IPS-18a (cell line): Measurements from ENCODE around the gene LAMA2.

Source experiments
- H3K27ac ChIP-seq: one replicate; pipeline ENCODE4 v1.5.1; 2013; ENCODE audit warnings: low read length
- H3K27me3 ChIP-seq: one replicate; pipeline ENCODE4 v1.6.1; 2013; ENCODE audit warnings: mild to moderate bottlenecking, low read length; ENCODE audit not compliant: control insufficient read depth, insufficient read depth
- H3K36me3 ChIP-seq: one replicate; pipeline ENCODE4 v1.6.1; 2013; ENCODE audit warnings: low read depth, low read length; ENCODE audit not compliant: control insufficient read depth
- H3K4me1 ChIP-seq: one replicate; pipeline ENCODE4 v1.6.1; 2013; ENCODE audit warnings: low read depth, low read length; ENCODE audit not compliant: control insufficient read depth
- H3K4me3 ChIP-seq: one replicate; pipeline ENCODE4 v1.5.1; 2013; ENCODE audit warnings: low read length
- H3K9ac ChIP-seq: one replicate; pipeline ENCODE4 v1.6.1; 2013; ENCODE audit warnings: mild to moderate bottlenecking, low read length, moderate library complexity
- H3K9me3 ChIP-seq: one replicate; pipeline ENCODE4 v1.6.1; 2013; ENCODE audit warnings: low read depth, low read length; ENCODE audit not compliant: control insufficient read depth

The LAMA2 gene

DNA sequence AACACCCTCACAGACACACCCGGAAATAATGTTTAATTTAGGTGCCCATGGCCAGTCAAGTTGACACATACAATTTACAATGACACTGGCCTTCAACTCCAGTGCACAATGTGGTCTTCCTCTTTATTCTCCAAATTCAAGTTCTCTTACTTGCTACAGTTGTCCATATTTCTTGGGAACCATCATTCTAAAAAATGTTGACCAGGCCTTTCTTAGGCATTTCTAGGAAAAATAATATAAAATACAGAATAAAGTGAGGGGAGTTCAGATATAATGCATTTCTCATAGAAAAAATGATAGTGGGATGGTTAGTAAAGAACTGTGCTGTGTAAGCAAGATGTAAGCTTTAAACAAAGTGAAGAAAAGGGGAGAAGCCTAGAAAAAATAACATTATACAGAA is 528.2 kb downstream of the LAMA2 start:
- Histone ChIP-seq H3K9me3 (no peaks in the 10 kb centered on the region), H3K9ac (no peak overlapping the region), H3K36me3 (no peaks in the 10 kb centered on the region), H3K27ac (no peak overlapping the region), H3K4me1 (no peaks in the 10 kb centered on the region), H3K27me3 (no peaks in the 10 kb centered on the region), H3K4me3 (no peak overlapping the region)

DNA sequence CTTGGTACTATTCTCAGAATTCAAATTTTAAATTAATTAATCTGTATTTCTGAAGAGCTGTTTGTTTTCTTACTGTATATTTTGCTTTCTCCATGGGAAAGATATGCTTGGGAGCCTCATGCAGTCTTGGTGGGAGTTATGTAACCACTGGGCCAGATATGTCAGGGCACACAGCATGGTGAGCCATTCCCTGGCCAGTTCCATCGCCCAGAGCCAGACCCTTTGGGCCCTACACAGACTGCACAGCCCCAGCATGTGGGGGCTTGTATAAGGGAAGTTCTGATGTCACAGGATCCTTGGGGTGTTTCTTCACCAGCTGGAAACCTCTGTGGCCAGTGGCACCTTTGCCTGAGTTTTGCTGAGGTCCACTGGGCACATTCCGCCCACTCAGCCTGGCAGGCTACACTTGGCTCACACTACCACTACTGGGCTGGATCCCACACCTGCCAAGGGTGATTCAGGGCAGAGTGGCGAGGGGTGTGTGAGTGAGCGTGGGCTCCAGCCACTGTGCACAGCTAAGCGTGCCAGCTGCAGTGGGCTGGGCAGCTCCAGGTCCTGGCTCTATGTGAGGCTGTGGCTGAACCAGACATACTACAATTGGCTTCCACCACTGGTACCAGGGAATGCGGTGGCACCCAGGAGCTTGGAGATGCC is 533.5 kb downstream of the LAMA2 start:
- no peaks in the 10 kb centered on the region for H3K27me3 ChIP-seq
- H3K4me1 ChIP-seq: no peaks in the 10 kb centered on the region
- H3K4me3 ChIP-seq: no peak overlapping the region
- H3K9me3 ChIP-seq: no peaks in the 10 kb centered on the region
- H3K36me3 ChIP-seq: no peaks in the 10 kb centered on the region
- H3K27ac ChIP-seq: no peak overlapping the region
- no peak overlapping the region for H3K9ac ChIP-seq

DNA sequence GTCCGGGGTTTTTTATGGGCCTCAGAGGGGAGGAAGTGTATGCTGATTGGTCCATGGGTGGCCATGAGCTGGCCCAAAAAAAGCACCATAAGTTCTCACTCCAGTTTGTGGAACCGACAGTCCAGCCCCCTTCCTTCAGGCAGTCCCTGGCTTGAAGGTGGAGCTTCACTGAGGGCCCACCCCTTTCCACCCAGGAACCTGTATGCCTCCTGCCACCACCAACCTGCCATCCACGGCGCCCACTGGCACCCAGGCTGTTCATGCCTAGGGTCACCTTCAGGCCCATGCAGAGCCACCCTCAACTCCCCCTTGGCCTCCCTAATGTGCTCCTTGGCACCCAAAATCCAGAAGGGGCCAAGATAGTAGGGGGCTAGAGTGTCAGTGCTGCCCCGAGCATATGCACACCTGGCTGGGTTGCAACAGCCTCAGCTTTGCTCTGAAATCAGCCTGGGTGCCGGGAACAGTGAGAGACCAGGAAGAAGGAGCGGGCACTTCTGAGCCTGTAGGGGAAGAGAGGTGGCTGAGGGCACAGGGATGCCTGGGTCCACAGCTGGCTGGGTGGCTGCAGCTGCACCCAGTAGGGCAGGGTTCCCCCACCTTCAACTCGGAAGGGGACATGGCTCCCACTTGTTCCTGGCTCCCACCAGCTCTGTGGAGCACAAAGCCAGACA is 534.6 kb downstream of the LAMA2 start:
- Histone ChIP-seq H3K27ac (no peak overlapping the region), H3K9me3 (no peaks in the 10 kb centered on the region), H3K36me3 (no peaks in the 10 kb centered on the region), H3K4me1 (no peaks in the 10 kb centered on the region), H3K9ac (no peak overlapping the region), H3K27me3 (no peaks in the 10 kb centered on the region), H3K4me3 (no peak overlapping the region)

DNA sequence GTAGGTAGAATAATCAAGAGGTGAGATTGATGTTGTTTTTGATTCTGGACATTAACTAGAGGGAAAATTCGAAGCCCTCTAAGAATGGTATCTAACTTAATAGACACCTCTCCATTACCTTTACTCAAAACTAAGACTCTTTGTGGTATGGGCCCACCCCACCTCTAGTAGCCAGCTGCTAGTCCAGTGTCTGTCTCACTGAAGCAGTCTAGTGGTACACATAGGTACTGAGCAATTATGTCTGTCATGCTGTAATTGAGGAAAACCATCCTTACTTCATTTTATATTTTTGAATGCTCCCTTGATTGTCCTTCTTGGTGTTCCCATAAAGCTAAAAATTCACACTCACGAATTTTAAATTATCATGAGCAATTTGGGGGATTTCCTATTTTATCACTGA is 536.4 kb downstream of the LAMA2 start:
- Histone ChIP-seq H3K9me3 (no peaks in the 10 kb centered on the region), H3K27me3 (no peaks in the 10 kb centered on the region), H3K4me1 (no peaks in the 10 kb centered on the region), H3K27ac (no peak overlapping the region), H3K36me3 (no peaks in the 10 kb centered on the region), H3K4me3 (no peak overlapping the region), H3K9ac (no peak overlapping the region)

DNA sequence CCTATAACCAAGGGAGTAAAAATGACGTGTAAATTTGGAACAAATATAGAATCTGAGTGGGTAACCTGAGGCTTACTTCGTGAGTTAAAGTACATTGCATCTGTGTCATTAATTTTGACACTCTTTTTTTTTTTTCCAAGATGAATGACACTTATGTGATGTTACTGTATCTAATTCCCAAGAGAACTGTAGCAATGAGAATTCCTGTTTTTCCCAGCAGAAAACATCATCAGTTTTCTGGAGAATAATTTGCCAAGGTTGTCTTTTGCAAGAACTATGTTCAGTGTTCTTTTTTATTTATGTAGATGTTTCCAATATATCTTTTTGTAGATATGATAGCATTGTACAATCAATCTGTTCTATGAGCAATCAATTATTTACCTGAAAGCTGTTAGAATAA is 543.4 kb downstream of the LAMA2 start:
- Histone ChIP-seq H3K27ac (no peak overlapping the region), H3K4me1 (no peaks in the 10 kb centered on the region), H3K9ac (no peak overlapping the region), H3K9me3 (no peaks in the 10 kb centered on the region), H3K4me3 (no peak overlapping the region), H3K36me3 (no peaks in the 10 kb centered on the region), H3K27me3 (no peaks in the 10 kb centered on the region)

DNA sequence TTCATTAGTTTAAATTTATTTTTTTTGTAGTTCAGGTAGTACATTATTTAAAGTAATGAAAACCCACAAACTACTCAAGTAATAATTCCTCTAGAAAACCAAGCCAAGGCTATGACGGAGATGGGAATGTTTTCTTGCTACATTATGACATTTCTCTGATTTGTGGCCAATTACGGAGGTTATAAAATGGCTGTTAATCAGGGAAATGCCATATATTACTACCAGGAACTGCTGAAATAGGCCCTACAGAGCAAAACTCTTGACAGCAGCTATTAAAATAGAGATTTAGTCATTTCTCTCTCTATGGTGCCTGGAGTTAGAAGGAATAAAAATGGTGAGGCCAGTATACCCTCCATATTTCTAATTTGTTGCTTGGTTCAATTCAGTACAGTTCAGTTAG is 547.0 kb downstream of the LAMA2 start:
- no peak overlapping the region for H3K27ac ChIP-seq
- no peak overlapping the region for H3K4me3 ChIP-seq
- H3K9me3 ChIP-seq: no peaks in the 10 kb centered on the region
- no peaks in the 10 kb centered on the region for H3K4me1 ChIP-seq
- H3K9ac ChIP-seq: no peak overlapping the region
- H3K36me3 ChIP-seq: no peaks in the 10 kb centered on the region
- no peaks in the 10 kb centered on the region for H3K27me3 ChIP-seq

DNA sequence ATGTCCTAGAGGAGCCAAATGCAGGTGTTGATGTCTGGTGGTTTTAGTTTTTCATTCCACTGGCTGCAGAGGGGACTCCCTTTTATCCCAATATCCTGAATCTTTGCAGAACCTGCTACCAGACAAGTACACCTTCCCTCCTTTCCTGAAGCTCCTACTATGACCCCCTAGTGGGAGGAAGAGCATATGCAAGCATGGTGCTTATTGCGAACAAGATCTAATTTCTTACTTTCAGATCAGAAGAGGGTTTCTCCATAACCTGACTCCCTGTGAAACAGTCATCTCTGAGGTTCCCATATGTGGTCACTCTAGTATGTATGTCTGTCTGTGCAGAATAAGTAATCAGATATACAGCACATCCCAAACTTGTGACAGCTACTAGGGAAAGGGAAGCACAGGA is 549.8 kb downstream of the LAMA2 start:
- H3K4me1 ChIP-seq: no peaks in the 10 kb centered on the region
- no peak overlapping the region for H3K9ac ChIP-seq
- H3K4me3 ChIP-seq: no peak overlapping the region
- no peaks in the 10 kb centered on the region for H3K36me3 ChIP-seq
- H3K9me3 ChIP-seq: no peaks in the 10 kb centered on the region
- no peaks in the 10 kb centered on the region for H3K27me3 ChIP-seq
- no peak overlapping the region for H3K27ac ChIP-seq

DNA sequence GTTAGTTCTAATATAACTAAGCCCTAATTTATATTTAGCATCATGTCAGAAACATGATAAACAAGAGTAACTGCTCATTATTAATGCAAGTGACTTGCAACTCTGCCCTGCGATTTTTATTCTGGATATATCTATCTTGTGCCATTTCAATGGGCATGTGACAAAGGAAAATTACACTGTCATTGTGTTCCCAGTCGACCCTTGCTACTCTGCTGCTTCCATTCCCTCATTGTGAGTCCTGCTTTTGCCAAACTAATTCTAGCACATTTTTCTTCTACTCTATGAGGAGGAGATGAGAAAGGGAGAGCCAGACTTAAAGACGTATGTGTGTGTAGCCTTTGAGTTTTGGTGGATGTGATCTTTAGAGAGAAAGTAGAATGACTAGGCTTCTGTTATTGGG is 551.2 kb downstream of the LAMA2 start:
- Histone ChIP-seq H3K4me3 (no peak overlapping the region), H3K27ac (no peak overlapping the region), H3K36me3 (no peaks in the 10 kb centered on the region), H3K9me3 (no peaks in the 10 kb centered on the region), H3K27me3 (no peaks in the 10 kb centered on the region), H3K9ac (no peak overlapping the region), H3K4me1 (no peaks in the 10 kb centered on the region)

DNA sequence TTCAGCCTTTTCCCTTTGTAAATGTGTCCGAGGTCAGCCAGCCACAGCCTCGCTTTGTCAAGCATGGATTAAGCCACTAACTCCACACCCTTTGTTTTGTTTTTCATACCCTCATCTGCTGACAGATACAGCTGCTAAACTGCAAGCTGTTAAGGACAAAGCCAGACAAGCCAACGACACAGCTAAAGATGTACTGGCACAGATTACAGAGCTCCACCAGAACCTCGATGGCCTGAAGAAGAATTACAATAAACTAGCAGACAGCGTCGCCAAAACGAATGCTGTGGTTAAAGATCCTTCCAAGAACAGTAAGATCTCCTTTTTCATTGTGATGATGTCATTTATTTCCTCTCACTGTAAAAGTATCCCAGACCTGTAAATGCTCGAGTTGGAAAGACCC is 557.8 kb downstream of the LAMA2 start:
- Histone ChIP-seq H3K27me3 (no peaks in the 10 kb centered on the region), H3K4me3 (peak overlapping the region; percentile 1), H3K9ac (peak overlapping the region; percentile 1), H3K9me3 (no peaks in the 10 kb centered on the region), H3K27ac (no peak overlapping the region), H3K36me3 (no peaks in the 10 kb centered on the region), H3K4me1 (peaks cover 14% of the 10 kb centered on the region)

DNA sequence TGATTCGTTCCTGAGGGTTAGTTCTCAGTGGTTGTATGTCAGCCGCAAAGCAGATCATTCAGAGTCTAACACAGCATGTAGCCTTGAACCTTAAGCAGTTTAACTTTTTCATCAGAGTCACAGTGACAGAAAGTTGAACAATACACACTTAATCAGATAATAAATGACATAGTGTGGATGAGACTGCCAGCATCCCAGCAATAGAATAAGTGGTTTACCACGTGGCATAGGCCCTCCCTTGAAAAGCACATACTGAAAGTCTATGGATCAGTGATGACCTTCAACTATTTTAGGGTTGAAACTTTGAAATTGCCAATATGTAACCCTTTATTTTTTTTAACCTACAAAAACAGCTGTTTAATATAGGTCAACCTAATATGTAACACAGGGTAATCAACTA is 561.7 kb downstream of the LAMA2 start:
- no peaks in the 10 kb centered on the region for H3K27me3 ChIP-seq

DNA sequence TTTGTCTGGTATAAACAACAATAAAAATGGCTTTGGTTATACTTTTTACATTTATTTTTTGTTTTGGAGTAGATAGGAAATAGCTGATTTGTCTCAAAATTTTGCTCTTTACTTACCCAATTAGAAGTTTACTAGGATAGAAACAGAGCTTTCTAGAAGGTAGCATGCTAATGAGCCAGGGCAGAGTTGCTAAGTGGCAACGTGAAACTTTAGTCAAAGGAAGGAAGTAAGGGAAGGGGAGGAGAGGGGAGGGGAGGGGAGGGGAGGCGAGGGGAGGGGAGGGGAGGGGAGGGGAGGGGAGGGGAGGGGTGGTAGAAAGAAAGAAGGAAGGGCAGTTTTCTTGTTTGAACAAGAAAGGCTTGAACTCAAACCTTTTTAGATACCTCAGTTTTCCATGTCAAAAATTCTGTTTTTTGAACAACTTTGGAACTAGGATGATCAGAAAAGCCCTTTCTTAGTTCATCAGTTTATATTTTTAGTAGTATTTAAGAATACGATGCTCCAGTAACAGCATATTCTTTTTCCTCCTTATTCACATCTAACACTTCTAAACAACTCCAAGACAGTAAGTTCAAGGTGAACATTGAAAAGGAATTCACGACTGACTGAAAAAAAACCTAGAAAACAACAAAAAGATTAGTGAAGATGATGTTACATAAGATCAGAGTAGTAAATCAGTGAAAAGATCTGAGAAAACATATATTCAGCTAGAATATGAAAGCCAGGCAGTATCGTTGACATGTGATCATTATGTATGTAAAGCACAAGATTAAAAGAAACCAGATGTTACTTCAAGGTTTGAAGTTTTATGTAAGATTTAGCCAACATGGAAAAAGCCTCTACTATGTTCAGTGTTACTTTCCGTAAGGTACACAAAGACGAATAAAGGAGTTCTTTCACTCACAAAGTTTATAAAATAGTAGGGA is 563.6 kb downstream of the LAMA2 start:
- Histone ChIP-seq H3K36me3 (no peaks in the 10 kb centered on the region), H3K27ac (no peak overlapping the region), H3K9ac (no peak overlapping the region), H3K9me3 (no peaks in the 10 kb centered on the region), H3K4me3 (no peak overlapping the region), H3K27me3 (no peaks in the 10 kb centered on the region), H3K4me1 (peaks cover 8% of the 10 kb centered on the region)

More for the DNA sequence above, 561.7 kb downstream of the LAMA2 start:
- peaks cover 22% of the 10 kb centered on the region for H3K4me1 ChIP-seq
- no peak overlapping the region for H3K27ac ChIP-seq
- no peaks in the 10 kb centered on the region for H3K9me3 ChIP-seq
- H3K4me3 ChIP-seq: no peak overlapping the region
- no peak overlapping the region for H3K9ac ChIP-seq
- no peaks in the 10 kb centered on the region for H3K36me3 ChIP-seq
